HG02970 (cell line): ENCODE data around the gene COL18A1.

Experiments
- ATAC-seq: cut with Tn5 transposase; IDR thresholded peaks from one replicate; pipeline ENCODE4 v1.9.1; 2021; ENCODE audit warnings: mild to moderate bottlenecking, moderate library complexity, moderate number of reproducible peaks; ENCODE audit not compliant: unreplicated experiment, low FRiP score

Gene COL18A1

GRCh38 chr21:45451771-45452182, 46.8 kb downstream of the COL18A1 start:
- no peak for ATAC-seq

GRCh38 chr21:45452696-45453307, 47.8 kb downstream of the COL18A1 start:
- ATAC-seq: no peak

- ATAC-seq: no peak
Measured at GRCh38 chr21:45453308-45453950, 48.5 kb downstream of the COL18A1 start.

- no peak for ATAC-seq
Measured at GRCh38 chr21:45454060-45454925, 49.3 kb downstream of the COL18A1 start.

- no peak for ATAC-seq
Measured at GRCh38 chr21:45454926-45455673, 50.1 kb downstream of the COL18A1 start.

- ATAC-seq: no peak
Measured at GRCh38 chr21:45455674-45456583, 51.0 kb downstream of the COL18A1 start.

- ATAC-seq: no peak
Measured at GRCh38 chr21:45456584-45457160, 51.7 kb downstream of the COL18A1 start.

GRCh38 chr21:45457161-45457831, 52.3 kb downstream of the COL18A1 start:
- ATAC-seq: no peak

GRCh38 chr21:45457832-45458172, 52.8 kb downstream of the COL18A1 start:
- no peak for ATAC-seq

GRCh38 chr21:45458281-45459170, 53.6 kb downstream of the COL18A1 start:
- ATAC-seq: no peak

- no peak for ATAC-seq
Measured at GRCh38 chr21:45459171-45460010, 54.4 kb downstream of the COL18A1 start.

- ATAC-seq: no peak
Measured at GRCh38 chr21:45460011-45460565, 55.1 kb downstream of the COL18A1 start.

GRCh38 chr21:45460611-45461368, 55.8 kb downstream of the COL18A1 start:
- no peak for ATAC-seq

GRCh38 chr21:45461369-45461750, 56.4 kb downstream of the COL18A1 start:
- ATAC-seq: no peak

- ATAC-seq: no peak
Measured at GRCh38 chr21:45461806-45462341, 56.9 kb downstream of the COL18A1 start.

- no peak for ATAC-seq
Measured at GRCh38 chr21:45463871-45464270, 58.9 kb downstream of the COL18A1 start.
